DMS79 (cell line): Measurements from ENCODE around the gene ENTREP1.
"Not testable (repeated sequence)": the region's sequence is repeated elsewhere in the genome, so short reads cannot be mapped to it uniquely, and the experiment has no call there.

Experiments used
- DNase-seq: peaks from one replicate; lab custom pipeline; 2025; lab: John Stamatoyannopoulos, UW

Gene ENTREP1

DNA sequence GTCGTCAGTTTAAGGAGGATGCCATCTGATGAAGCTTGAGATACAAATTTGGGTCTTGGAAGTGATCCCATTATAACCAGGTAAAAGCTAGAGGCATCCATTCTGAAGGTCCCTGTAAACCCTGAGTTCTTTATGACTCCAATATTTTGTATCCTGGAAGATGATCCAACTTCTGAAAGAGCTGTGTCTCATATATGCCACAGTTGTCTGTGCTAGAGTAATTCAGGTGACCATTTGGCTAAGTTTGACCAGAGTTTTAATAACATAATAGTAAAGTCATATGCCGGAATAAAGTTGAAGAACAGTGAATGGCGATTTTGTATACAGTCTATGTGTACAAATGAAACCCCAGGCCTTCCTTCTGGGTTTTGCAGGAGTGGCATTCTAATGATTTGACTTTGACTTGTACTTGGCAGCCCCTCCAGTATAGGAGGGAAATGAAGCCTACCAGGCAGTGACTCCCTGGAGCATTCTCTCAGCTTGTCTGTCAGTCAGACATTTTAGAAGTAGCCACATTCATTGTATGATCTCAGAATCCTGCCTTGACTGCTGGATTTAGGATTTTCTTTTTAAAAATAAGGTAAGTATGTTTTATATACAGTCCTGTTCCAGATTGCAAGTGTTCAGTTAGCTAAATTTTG, 39.6 kb downstream of the ENTREP1 start:
- DNase-seq = no peak

DNA sequence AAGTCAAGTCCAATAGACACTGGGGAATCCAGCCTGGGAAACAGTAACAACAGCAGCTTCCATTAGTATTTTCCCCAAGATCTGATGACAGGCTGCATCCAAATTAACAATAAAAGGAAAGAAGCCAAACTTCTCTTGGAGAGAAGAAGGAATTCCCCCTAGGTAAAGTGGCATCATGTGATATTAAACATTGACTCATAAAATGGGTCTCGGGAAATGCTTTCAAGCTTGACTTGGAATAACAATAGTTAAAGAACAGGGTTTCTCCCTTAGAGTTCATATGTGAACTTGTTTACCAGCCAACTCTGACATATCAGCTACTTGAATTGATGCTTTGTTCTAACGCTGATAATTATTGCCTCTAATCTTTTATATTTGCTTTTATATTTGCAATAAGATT, 45.4 kb downstream of the ENTREP1 start:
- DNase-seq = no peak

DNA sequence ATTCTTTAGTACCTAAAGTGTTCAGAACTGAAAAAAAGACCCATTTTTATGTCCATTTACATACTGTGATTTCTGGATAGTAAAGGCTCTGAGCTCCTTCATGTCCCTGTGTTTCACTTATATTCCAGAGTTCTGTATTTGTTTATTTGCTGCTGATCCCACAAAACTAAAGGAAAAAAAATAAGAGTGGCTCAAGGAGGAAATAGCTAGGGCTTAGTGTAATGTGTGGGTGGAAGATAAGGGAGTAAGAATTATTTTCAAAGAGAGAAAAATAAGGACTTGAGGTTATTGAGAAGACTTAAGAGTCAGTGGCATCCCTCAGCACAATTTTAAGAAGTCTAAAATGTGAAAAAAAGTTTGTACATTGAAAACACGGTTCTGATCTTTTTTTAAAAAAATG, 46.0 kb downstream of the ENTREP1 start:
- no peak for DNase-seq

DNA sequence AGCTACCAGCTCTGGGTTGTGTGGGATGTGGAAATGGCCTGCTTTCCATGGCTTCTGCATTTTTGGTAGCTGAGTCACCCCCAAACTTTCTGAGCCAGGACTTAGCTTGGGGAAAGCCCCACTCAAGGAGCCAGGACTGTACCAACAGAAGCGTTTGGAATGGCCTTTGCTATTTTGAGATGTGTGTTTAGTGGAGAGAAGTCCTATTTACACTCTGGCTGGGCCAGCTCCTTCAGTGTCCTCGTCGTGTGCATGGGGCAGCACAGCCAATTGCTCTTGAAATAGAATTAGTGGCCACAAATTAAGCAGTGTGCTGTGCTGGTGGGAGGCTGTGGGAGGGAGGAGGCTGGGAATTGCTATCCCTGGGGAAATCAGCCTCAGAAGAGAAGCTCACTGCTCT, 51.6 kb downstream of the ENTREP1 start:
- DNase-seq = no peak

DNA sequence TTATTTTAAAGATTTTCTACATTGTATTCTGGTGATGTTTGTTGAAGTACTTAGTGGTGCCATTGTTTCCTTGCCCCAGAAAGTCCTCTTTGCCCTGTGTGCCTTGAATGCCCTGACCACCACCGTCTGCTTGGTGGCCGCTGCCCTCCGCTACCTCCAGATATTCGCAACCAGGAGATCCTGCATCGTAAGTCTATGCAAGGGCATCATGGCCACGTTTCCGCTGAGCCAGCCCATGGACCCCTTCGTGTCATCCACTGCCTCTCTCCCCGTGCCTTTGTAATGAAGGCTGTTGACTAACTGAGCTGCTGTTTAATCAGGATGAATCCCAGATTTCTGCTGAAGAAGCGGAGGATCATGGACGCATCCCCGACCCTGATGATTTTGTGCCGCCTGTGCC, 52.3 kb downstream of the ENTREP1 start:
- no peak for DNase-seq

DNA sequence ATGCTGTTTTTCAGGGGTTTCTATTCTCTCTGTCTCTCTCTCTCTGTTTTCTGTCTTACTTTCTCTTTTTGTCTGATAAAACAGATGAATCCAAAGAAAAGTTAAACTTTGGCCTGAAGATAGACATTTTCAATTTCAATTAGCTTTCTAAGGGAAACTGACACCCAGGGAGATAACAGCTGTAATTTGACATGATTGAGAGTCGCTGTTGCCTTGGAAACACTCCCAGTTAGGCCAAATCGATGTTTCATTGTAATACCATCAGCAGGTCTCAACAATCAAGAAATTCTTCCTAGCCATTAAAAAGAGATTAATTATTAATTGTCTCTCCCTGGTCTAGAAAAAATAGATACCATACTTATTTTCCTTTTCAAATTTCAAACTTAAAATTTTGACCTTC, 53.0 kb downstream of the ENTREP1 start:
- DNase-seq = no peak

DNA sequence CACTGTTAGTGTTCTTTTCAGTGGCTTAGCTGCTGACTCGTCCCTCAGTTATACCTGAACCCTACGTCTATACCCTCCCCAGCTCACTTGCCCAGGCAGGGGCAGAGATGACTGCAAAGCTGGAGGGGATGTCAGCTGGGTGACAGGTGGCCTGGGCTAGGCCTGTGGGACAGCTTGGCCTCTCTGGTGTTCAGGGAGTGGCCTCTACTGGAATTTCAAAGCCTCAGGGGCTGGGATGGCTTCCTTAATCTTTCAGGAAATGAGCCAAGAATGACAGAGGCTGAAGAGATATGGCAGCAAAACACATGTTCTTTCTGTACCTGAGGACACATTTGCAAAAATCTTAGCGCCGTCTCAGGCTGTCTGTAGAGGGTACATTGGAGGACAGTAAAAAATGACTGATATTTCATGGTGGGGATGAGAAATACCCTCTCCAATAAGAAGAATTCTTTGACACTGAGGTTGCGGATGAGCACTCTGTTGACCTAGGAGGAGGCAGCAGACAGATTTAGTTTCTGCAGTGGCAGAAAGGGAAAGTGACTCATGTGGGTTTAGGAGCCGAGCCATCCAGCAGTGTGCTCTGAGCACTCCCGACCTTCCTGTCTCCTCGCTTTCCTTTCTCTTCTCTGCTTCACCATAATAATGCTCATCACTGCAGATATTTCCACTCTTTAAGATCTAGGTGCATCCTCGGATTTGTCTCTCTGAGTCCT, 54.4 kb downstream of the ENTREP1 start:
- DNase-seq = no peak

DNA sequence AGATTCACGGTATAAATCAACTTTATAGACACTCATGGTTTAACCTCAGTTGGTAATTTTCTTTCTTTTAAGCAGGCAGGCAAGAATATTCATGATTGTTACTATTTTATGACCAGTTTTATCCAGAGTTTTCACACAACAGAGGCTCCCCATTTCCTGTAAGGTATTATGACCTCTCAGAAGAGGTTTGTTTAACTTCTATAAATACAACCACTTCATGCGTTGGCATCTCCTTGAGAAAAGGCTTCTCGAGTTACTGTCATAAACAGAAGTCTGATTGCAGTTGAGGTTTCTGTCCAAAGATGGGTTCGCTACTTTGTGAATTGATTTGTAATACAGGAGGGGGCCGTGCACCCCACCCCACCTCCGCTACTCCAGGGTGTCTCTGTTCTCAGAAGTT, 55.3 kb downstream of the ENTREP1 start:
- no peak for DNase-seq

DNA sequence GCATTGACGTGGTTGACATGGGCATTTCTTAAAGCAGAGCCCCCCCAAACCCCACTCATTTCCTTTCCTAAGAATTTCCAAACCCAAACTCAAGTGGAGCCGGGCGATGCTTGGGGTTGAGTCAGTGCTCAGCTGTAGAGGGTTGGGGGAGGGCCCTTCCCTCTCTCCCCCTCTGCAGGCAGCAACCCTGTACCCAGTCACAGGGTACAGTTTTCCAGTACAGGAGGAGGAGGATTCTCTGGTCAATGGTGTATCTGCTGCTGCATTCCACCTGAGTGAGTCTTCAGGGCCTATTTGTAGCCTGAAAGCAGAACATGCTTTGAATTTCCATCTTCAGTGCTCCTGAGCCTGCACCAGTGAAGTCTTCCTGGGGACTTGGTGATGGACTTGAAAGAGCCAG, 55.8 kb downstream of the ENTREP1 start:
- no peak for DNase-seq

DNA sequence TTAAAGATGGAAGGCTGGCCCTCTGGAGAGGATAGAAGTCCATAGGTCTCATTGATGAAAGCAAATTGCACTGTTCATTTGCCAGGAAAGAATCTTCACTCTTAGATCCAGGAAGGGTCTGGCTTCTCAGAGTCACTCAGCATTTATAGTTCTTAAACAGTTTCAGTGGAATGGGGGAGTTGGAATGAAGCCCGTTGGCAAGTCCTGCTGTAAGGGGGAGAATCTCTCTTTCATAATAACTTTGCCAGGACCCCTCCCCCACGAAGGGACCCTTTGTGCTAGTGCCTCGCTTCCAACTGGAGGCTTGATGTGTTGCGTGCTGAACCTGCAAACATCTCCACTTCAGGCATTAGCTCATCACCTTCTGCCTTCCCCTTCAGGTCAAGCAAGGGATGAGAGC, 57.1 kb downstream of the ENTREP1 start:
- no peak for DNase-seq

DNA sequence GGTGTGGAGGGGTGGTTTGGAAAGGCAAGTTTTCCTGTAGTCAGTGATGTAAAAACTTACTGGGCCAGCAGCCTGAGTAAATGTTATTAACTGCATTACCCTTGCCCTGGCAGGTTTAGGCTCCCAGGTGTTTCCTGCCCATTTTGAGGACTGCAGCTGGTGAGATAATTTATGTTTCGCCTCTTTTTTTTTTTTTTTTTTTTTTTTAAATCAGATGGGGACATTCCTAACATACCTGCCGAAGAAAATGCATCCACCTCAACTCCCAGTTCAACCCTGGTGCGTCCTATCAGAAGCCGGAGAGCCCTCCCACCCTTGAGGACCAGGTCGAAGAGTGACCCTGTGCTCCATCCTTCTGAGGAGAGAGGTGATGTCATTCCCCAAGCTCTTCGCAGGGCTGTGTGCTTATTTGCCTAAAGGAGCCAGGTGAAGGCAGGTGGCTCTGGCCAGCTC, 60.6 kb downstream of the ENTREP1 start:
- DNase-seq = peak; percentile 13

DNA sequence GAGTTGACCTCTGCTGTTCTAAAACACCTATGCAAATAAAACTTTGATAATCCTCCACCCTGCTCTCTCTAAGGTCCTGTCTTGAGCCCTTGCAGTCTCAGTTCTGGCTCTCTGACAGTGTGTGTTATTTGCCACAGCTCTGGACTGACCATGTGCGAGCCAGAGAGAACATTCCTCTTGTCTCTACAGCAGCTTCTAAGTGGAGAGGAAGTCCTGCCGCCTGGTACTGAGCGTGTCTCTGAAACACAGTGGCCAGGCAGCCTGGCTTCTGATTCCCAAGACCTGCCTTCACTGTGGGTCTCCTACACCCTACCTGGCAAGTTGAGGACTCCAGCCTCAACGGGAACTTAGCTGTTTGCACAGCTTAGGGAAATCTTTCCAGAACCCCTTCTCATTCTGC, 61.6 kb downstream of the ENTREP1 start:
- no peak for DNase-seq

DNA sequence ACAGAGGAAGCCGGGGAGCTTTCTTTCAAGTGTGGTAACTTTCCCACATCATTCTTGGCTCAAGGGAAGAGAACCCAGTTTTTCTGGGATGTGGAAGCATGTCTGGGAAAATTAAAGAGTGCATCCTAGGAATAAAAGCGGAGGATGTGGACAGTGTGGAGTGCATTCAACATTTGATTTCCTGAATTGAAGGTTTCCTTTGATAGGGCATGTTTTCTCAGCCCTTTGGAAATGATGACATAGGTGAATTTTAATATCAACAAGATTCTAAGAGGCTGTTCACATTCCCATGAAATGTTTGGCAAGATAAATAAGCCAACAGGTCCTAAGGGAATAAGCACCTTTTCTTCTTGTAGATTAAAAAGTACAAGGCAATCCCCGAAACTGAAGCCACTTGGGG, 63.6 kb downstream of the ENTREP1 start:
- DNase-seq = no peak

DNA sequence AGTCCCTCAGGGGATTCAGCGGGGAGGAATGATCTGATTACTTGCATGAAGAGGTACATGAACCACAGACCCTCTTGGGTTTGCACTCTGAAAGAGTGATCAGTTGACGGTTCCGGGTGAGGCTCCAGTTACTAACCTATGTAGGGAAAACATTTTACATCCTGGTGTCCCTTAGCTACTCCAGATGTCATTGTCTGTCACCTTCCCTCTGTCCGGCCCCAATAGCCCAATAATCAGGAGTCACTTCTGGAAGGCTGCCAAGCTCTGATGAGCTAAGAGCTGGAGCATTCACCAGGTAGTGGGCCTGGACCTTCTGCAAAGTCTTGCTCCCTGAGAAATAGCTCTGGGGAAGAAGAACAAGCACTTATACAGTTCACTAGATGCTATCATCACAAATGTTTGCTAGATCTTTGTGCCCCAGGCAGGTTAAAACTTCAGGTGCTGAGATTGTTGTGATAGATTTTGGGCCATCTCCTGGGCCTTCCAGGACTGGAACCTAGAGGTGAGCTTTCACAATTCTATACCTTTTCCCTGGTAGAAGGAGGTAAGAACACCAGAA, 64.5 kb downstream of the ENTREP1 start:
- no peak for DNase-seq

DNA sequence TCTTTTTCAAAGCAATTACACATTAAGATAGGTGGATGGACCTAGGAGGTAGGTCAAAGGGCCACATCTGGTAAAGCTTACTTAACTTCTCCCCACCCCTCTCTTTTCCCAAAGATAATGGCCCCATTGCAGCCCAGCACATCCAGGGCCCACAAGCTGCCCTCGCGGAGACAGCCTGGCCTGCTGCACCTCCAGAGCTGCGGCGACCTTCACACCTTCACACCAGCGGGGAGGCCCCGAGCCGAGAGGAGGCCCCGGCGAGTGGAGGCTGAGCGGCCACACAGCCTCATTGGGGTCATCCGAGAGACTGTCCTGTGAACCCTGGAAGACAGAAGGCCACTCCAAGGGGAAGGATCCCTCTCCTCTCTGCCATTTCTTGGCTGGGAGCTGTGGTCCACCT, 66.5 kb downstream of the ENTREP1 start:
- DNase-seq = no peak

DNA sequence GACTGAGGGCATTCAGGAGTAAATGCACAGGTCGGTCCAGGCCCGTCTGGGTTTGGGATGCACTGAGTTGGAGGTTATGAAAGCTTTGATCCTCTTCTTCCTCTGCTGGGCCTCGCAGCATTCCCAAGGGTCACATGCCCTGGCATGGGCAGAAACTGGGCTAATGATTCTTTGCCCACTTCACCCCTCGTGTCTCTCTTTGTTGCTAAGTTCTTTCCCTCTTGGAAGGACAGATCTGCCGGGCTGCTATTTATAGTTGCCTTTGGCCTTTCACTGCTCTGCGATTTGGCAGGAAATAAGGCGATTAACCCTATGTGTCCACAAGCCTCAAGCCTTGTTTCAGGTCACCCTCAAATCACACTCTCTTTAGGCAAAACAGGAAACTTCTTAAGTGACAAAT, 66.9 kb downstream of the ENTREP1 start:
- DNase-seq = no peak

DNA sequence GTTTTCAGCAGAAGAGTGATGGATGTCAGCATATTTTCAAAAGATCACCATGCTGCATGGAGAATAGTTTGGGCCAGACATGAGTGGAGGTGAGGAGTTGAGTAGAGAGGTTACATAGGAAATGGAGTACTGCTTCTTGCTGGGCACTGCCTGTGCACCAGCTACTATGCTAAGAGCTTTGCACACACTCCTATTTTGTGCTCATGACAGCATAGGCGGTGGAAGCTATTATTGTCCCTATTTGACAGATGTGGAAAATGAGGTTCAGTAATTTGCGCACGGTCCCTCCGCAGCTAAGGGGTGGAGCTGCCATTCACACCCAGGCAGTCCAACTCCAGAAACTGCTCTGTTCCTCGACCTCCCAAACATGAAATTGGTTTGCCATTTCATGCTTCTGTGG, 67.8 kb downstream of the ENTREP1 start:
- DNase-seq = no peak

DNA sequence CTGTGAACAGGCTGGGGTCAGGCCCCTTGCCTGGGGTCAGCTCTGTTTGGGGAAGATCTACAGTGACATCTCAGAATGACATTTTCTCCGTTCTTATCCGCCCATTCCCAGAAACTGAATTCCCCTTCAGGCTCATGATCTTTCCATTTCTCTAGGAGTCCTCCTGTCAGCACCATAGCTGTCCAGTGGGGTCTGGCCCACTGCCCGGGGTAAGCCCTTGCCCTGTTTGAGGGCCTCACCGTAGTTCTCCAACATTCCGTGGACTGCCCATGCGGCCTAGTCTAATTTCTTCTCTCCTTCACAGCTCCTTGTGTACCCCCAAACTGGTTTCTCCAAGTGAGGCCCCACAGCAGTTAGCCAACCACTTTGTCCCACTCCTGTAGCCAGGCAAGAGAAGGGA, 68.4 kb downstream of the ENTREP1 start:
- no peak for DNase-seq

DNA sequence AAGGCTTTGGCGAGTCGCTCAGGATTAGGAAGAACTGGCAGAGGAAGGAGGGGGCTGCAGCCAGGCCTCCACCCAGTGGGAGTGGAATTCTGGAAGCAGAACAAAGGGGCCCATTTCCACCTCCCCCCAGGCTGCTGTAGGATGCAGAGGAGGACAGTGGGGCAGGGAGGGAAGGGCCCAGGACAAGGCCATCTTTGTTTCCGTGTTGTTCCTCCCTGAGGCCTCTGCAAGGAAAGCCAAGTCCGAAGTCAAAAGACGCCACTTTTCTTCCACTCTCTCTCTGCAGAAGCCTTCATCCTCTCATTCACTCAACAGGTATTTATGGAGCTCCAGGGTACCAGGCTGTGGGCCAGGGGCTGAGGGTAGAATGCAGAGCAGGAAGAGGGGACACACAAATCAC, 70.7 kb downstream of the ENTREP1 start:
- no peak for DNase-seq

DNA sequence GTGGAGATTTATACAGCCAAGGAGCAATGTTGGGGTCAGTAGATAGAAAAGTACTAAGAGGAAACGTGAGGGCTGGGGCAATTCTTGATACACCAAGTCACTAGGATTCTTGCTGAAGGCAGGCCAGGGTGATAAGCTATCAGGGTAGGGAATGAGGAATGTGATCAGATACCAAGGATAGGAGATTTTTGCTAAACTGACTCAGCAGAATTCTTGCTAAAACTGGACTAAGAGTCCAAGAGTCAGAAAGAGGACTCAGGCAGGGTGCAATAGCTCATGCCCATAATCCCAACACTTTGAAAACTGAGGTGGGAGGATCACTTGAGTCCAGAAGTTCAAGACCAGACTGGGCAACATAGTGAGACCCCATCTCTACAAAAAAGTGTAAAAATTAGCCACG, 71.7 kb downstream of the ENTREP1 start:
- DNase-seq = no peak

DNA sequence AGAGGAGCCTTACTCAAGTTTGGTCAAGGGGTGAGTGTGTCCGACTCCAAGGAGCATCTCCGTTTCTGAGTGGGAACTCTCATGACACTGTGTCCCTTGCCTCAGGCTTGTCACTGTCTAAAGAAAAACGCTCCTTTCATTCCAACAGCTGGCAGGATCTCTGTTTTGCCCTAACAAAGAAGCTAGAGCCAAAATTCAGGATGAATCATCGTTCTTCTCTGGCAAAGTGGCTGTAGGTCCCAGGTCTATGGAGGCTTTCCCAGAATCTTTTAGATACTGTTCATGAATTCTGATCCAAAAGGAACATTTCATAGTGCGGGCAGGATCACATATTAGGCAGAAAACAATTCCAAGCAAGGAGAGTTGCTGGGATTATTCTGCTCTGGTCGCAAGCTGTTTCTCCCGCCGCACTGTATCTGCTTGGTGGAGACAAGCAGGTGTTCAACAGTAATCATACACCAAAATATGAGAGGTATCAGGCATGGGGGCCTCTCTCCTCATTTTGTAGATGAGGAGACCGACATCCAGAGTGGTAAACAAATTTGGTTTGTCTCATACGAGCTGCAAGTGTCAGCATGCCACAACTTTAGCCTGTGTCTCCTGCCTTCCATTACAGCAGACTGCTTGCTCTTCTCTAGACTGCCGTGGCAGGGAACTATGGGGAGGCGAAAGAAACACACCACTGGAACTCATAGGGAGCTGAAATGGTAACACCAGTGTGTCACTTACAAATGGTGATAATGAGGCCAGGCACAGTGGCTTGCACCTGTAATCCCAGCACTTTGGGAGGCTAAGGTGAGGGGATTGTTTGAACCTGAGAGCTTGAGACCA, 72.6 kb downstream of the ENTREP1 start:
- DNase-seq = no peak

DNA sequence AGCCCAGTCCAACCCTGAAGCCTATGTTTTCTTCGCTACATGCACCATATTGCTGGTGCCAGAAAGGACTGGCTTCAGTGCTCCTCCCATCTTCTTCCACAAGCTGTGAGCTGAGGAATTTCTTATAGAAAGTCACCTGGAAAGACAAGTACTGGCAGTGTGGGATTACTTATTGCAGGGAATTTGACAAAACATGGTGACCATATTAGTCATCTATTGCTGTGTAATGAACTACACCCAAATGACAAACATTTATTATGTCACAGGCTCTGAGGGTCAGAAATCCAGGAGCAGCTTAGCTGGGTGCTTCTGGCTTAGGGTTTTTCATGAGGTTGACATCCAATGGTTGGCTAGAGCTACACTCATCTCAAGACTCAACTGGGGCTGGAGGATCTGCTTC, 75.5 kb downstream of the ENTREP1 start:
- DNase-seq = no peak

DNA sequence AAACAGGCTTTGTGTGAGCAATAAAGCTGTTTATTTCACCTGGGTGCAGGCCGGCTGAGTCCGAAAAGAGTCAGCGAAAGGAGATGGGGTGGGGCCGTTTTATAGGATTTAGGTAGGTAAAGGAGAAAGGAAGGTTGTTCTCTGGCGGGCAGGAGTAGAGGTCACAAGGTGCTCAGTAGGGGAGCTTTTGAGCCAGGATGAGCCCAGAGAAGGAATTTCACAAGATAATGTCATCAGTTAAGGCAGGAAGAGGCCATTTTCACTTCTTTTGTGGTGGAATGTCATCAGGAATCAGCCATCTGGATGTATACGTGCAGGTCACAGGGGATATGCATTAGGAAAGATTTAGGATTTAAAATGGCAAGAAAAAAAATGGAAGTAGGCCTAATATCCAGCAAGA, 84.9 kb downstream of the ENTREP1 start:
- not testable (repeated sequence) for DNase-seq
